AG20443 (cell line): Measurements from ENCODE around the gene TSPO.
A peak's percentile ranks its signal among the peaks of the same experiment; 100 is the strongest.
"Not testable (repeated sequence)": the region's sequence is repeated elsewhere in the genome, so short reads cannot be mapped to it uniquely, and the experiment has no call there.

ENCODE experiments used
- DNase-seq: peaks from one replicate; pipeline ENCODE4 v3.0.0; 2012; ENCODE audit warnings: low spot score, mixed read lengths

Gene TSPO

GRCh38 chr22:43131773-43132501, 19.4 kb upstream of the TSPO start:
- DNase-seq, result no peak

- DNase-seq, result no peak
Measured at GRCh38 chr22:43133401-43133800, 18.0 kb upstream of the TSPO start.

- DNase-seq, result no peak
Measured at GRCh38 chr22:43134553-43134952, 16.8 kb upstream of the TSPO start.

- DNase-seq, result no peak
Measured at GRCh38 chr22:43135565-43135964, 15.8 kb upstream of the TSPO start.

DNA sequence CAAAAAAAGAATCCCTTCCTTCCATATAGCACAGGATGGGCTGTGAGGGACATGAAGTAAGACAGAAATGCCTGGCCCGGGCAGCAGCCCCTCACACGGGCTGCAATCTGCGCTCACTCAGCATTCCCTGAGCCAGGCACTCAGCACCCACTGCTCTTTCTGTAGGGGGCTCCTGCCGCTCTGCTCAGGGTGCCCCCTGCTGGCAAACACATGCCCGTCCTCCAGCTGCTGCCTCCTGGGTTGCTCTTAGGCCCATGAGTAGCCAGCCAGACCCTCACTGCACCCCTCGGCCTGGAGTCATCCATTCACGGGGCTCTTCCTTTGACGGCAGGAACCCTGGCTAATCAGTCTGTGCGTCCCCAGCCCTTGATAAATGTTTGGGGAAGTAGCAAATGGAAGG, 15.1 kb upstream of the TSPO start:
- DNase-seq, result peak; percentile 65

DNA sequence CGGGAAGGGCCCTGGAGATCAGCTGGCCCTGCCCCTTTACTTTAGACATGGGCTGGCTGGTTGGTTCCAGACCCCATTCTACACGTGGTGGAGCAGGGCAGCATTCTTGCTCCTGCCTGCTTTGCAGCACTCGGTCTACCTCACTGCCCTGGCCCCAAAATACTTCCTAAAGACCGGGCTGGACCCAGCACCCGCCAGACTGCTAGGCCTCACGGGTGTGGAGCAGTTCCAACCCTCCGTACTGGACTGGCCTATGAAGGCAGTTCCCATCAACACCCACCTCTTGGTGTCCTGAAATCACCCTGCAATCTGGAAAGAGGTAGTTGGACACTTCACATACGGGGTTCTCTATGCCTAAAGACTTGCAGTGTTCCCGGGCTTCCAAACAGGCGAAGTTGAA, 14.6 kb upstream of the TSPO start:
- DNase-seq, result no peak

DNA sequence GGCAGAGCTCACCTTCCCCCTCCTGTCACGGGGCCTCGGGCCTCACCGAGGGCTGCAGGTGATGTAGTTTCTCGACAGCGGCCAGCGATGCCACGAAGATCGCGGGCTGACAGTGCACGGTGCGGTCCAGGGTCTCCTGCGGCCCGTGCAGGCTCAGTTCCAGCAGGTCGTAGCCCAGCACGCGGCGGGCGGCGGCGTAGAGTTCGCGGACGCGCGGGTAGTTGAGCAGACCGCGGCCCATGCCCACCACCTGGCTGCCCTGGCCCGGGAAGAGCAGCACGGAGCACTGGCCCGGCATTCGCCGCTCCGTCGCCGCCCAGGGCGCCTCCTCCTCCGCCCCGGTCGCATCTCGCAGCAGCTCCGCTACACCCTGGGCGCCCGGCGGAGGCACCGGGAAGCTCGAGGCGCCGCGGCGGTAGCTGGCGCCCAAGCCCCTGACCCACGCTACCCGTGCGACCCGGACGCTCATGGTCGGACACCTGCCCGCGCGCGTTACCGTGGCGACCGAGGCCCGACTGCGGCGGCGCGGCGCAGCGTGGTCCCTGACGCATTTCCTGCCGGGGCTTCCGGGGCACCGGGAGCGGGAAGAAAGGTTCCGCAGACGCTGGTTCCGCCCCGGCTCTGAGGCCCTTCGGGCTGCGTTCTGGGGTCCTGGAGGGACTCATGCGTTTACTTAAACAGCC, 8.3 kb upstream of the TSPO start, which contains the start of gene MCAT:
Gene MCAT, minus strand, starts transcription at position 519 of the 683 bp plus-strand sequence. Its CDS starts 50 bp downstream, at position 469.
- peak; percentile 97 for DNase-seq

DNA sequence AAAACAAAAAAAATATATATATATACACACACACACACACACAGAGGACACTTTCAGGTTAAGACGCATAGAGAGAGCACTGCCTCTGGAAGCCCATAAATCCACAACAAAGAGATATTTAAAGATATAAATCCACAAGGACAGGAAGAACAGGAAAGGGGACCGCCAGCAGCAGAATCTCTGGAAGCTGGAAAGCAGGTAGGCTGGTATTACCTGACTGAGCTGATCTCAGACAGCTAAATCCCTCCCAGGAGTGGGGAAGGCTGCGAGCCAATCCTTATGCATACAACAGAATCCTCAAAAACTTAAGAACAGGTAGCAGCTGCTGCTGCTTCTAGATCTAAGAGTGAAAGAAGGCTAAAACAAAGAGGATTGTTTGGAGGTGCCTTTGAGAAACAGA, 6.4 kb upstream of the TSPO start:
- DNase-seq, result no peak

GRCh38 chr22:43145371-43145770, 6.0 kb upstream of the TSPO start:
- not testable (repeated sequence) for DNase-seq

GRCh38 chr22:43146332-43146731, 5.0 kb upstream of the TSPO start:
- not testable (repeated sequence) for DNase-seq

DNA sequence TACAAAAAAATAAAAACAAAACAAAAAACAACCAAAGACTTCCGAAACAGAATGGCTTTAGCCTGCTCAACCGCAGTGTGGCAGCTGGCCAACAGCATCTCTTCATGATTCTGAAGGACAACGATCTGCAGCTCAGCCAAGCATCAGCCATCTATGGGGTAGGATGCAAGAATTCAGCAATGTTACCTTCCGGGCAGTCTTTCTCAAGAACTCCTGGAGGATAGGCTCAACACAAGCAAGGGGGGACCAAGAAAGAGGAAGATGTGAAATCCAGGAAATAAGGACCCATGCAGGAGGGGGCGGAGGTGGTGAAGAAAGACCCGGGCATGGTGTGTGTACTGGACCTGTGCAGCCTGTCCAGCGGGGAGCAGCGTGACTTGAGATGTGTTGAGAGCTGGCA, 3.5 kb upstream of the TSPO start:
- no peak for DNase-seq

GRCh38 chr22:43148581-43148980, 2.8 kb upstream of the TSPO start:
- DNase-seq, result no peak

- no peak for DNase-seq
Measured at GRCh38 chr22:43150731-43151206, 590 bp upstream of the TSPO start.

DNA sequence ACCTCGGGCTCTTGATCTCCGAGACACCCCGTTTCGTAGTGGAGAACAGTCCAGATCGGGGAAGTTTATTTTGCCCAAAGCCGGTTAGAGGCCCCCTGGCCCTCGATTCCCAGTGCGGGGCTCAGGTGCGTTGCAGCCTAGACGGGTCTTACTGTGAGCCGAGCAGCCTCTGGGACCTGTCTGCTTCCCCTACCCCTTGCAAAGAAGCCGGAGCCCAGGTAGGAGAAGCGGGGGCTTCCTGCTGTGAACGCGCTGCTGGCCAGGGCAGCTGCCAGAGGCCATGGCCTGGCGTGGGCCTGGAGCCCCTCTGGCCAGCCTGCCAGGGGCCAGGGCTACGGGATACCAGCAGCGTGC, 621 bp downstream of the TSPO start:
- DNase-seq, result no peak

GRCh38 chr22:43152357-43153071, 1.2 kb downstream of the TSPO start:
- DNase-seq, result peak; percentile 75

GRCh38 chr22:43153899-43154298, 2.5 kb downstream of the TSPO start:
- DNase-seq, result no peak

- peak; percentile 55 for DNase-seq
Measured at GRCh38 chr22:43154887-43155536, 3.7 kb downstream of the TSPO start.

GRCh38 chr22:43155789-43156188, 4.4 kb downstream of the TSPO start:
- DNase-seq, result no peak

GRCh38 chr22:43156413-43156812, 5.1 kb downstream of the TSPO start:
- no peak for DNase-seq

DNA sequence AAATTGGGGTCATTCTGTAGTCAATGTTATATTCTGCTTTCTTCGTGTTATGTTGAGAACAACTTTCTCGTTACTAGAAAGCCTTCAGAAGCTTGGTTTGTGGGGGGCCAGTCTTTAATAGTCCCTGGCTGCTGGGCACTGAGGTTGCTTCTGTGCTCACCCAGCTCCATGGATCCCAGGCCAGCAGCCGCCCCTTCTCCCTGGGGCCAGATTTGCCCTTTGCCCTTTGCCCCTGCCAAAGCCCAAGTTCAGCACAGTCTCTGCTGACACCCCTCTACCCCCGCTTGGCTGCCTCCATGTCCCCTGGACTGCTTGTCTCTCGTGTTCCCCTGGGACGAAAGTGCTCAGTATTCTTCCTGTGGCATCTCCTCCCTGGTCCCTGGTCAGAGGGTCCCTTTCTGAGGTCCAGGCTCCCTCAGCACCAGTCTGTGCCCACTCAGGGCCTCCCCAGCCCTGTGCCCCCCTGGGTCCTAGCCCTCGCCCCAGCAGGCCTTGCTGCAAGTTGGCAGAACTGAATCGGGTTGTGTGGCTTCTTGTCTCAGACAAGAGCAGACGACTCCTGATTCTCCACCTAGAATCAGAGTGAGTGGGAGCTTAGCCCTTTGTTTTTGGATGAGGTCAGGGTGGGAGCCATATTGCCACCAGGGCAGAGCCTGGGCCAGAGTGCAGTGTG, 6.7 kb downstream of the TSPO start:
- no peak for DNase-seq

- no peak for DNase-seq
Measured at GRCh38 chr22:43158778-43159483, 7.6 kb downstream of the TSPO start.
